Chondrocyte (in vitro differentiated cells): Measurements from ENCODE around the gene SIT1. TPM values are rescaled to one million over a fixed set of nuclear protein-coding genes. Genes with fewer than 3 reads are reported as not detected.

Source experiments
- DNase-seq: peaks from one replicate; pipeline ENCODE4 v3.0.0; 2021; ENCODE audit warnings: mixed read lengths, low spot score
- H3K27ac Mint-ChIP-seq: one replicate; pipeline ENCODE4 v1.8.0; 2021; ENCODE audit warnings: mild to moderate bottlenecking, moderate library complexity, mixed read lengths; ENCODE audit not compliant: unreplicated experiment
- H3K27me3 Mint-ChIP-seq: 2 replicates; pipeline ENCODE4 v1.8.0; 2021; ENCODE audit warnings: low read depth, mixed read lengths
- H3K36me3 Mint-ChIP-seq: 2 replicates; pipeline ENCODE4 v1.8.0; 2021; ENCODE audit warnings: low read depth, mixed read lengths
- H3K4me1 Mint-ChIP-seq: 2 replicates; pipeline ENCODE4 v1.8.0; 2021; ENCODE audit warnings: low read depth, mild to moderate bottlenecking, mixed read lengths
- H3K4me3 Mint-ChIP-seq: one replicate; pipeline ENCODE4 v1.8.0; 2021; ENCODE audit warnings: mild to moderate bottlenecking, moderate library complexity, mixed read lengths; ENCODE audit not compliant: unreplicated experiment
- H3K9me3 Mint-ChIP-seq: 2 replicates; pipeline ENCODE4 v1.8.0; 2021; ENCODE audit warnings: low read depth, mixed read lengths
- total RNA-seq: library from RNA; stranded (reverse); gene quantifications from 3 replicates; pipeline ENCODE4 v1.2.1, GENCODE V29; 2021
- TF ChIP-seq, protein P1 (sequence below): fragments of 200-600 bp; sonication (generic); IDR thresholded peaks from 2 replicates; pipeline ENCODE4 v1.5.0; 2021; ENCODE audit warnings: antibody characterized with exemption, mild to moderate bottlenecking, moderate library complexity

SIT1 gene
- total RNA-seq, 1 donor from 2014 or later, result not detected

DNA sequence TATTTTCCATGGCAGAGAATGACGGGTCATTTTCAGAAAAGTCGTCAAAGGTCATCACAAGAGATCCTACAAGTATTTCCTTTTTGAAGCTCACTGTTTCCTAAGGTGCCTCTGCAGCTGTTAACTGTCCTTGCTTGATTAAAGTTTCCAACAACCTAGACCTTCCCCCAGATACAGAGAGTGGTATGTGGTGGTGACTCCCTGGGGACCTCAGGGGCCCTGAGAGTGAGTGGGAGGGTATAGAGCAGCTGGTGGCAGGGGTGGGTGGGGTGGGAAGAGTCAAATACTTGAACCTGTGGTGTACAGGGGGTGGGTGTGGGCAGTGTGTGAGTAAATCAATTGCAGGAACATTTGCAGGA, 31.0 kb downstream of the SIT1 start:
- peaks cover 22% of the 10 kb centered on the region for H3K27me3 Mint-ChIP-seq
- H3K27ac Mint-ChIP-seq, result no peak overlapping the region
- DNase-seq, result no peak
- H3K4me1 Mint-ChIP-seq, result peaks cover 11% of the 10 kb centered on the region
- H3K4me3 Mint-ChIP-seq, result no peak overlapping the region
- H3K9me3 Mint-ChIP-seq, result no peaks in the 10 kb centered on the region
- TF ChIP-seq, protein P1, sequence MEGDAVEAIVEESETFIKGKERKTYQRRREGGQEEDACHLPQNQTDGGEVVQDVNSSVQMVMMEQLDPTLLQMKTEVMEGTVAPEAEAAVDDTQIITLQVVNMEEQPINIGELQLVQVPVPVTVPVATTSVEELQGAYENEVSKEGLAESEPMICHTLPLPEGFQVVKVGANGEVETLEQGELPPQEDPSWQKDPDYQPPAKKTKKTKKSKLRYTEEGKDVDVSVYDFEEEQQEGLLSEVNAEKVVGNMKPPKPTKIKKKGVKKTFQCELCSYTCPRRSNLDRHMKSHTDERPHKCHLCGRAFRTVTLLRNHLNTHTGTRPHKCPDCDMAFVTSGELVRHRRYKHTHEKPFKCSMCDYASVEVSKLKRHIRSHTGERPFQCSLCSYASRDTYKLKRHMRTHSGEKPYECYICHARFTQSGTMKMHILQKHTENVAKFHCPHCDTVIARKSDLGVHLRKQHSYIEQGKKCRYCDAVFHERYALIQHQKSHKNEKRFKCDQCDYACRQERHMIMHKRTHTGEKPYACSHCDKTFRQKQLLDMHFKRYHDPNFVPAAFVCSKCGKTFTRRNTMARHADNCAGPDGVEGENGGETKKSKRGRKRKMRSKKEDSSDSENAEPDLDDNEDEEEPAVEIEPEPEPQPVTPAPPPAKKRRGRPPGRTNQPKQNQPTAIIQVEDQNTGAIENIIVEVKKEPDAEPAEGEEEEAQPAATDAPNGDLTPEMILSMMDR, result no peak
- no peaks in the 10 kb centered on the region for H3K36me3 Mint-ChIP-seq

DNA sequence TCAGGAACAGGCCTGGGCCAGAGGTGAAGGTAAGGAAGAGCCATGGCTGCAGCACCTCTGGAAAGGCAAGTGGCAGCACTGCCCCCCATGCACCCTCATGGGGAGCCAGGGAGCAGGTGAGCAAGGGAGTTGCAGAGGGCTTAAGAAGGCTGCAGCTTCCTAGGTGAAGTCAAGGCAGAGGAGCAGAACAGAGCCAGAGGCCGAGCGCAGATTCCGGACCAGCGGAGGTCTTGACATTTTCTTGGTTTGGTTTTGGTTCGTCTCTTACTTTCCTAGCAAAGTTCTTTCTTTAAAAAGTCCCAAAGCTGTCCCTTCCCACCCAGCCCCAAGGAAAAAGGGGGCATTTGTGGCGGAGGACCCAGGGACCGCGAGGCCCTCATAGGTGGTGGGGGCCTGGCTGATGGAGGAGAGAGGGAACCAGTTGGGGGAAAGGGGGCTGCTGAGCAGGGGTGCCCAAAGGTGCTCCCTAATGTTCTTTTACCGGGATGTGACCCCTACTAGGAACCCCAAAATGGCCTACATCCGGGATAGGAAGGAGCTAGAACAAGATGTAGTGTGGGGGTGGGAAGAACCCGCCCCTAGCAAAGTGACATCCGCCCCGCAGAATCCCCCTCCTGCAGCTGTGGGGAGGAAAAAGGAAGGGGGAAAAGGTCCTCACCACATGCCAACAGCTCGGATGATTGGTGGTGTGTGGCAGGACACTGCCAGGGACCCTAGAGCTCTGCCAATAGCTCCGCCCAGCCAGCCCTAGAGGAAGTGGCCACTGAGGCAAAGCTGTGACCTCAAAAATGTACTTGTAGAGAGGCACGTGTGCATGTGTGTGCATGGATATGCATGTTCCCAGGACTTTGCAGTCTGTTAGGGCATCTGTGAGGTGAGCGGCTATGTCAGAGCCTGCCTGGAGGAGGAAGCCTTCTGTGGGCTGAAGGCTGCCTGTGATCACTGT, 31.6 kb downstream of the SIT1 start:
- Mint-ChIP-seq H3K9me3 (no peaks in the 10 kb centered on the region), H3K27ac (no peak overlapping the region), H3K4me3 (no peak overlapping the region), H3K36me3 (no peaks in the 10 kb centered on the region), H3K27me3 (peaks cover 26% of the 10 kb centered on the region), H3K4me1 (peaks cover 11% of the 10 kb centered on the region)
- TF ChIP-seq, protein P1, result no peak
- DNase-seq, result peak; percentile 52

DNA sequence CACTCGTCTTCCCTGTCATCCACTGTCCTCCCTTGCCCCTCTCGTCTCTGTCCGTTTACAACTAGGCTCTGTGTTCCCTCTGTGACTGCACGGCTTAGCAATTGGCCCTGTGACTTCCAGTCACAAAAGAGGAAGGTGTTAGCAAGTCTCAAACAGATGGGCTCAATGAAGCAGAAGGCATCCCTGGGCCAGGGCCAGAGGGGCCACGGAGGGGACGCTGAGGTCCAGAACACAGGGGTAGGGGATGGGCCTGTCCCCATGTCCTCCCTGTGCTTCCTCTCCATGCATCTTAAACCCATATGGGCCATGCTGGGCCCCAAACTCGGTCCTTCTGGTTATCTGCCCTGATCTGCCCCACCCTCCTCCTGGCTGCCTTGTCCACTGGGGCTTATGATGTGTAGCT, 32.4 kb downstream of the SIT1 start, which contains the start of gene CD72:
Gene CD72, minus strand, starts transcription at position 89 of the 403 bp plus-strand sequence. CDS start 110 bp downstream, outside the sequence.
- no peak for DNase-seq
- Mint-ChIP-seq H3K27ac (no peak within 1 kb of the TSS), H3K36me3 (no peaks in the 10 kb centered on the region), H3K27me3 (peaks cover 26% of the 10 kb centered on the region), H3K4me1 (peaks cover 11% of the 10 kb centered on the region), H3K9me3 (no peaks in the 10 kb centered on the region), H3K4me3 (peak within 1 kb of the TSS; percentile 69)
- TF ChIP-seq, protein P1, result no peak

GRCh38 chr9:35617548-35617947, 33.2 kb downstream of the SIT1 start:
- H3K27ac Mint-ChIP-seq, result no peak overlapping the region
- no peaks in the 10 kb centered on the region for H3K36me3 Mint-ChIP-seq
- H3K9me3 Mint-ChIP-seq, result no peaks in the 10 kb centered on the region
- H3K4me3 Mint-ChIP-seq, result peak overlapping the region; percentile 69
- peaks cover 26% of the 10 kb centered on the region for H3K27me3 Mint-ChIP-seq
- peaks cover 11% of the 10 kb centered on the region for H3K4me1 Mint-ChIP-seq
- no peak for DNase-seq
- TF ChIP-seq, protein P1, result no peak

- Mint-ChIP-seq H3K36me3 (no peaks in the 10 kb centered on the region), H3K4me1 (peaks cover 11% of the 10 kb centered on the region), H3K4me3 (peak overlapping the region; percentile 69), H3K9me3 (no peaks in the 10 kb centered on the region), H3K27me3 (peaks cover 26% of the 10 kb centered on the region), H3K27ac (no peak overlapping the region)
- DNase-seq, result peak; percentile 78
- TF ChIP-seq, protein P1, result peak; percentile 39
Observed at GRCh38 chr9:35616681-35617459, 33.9 kb downstream of the SIT1 start.
